ENCODE measurements around the gene PTPRT. TPM values are rescaled to one million over a fixed set of nuclear protein-coding genes. Genes with fewer than 3 reads are reported as not detected.

PTPRT gene
- total and polyA plus RNA-seq, 2 experiments from 2014 or later, result not detected

GRCh38 chr20:42864116-42864515 lies 325.6 kb downstream of the PTPRT start (continued):
- TF ChIP-seq CTCF (conservative IDR thresholded peaks at IDR 0.05; ENCODE audit: low read depth in 2 of 2) (no peak), ZNF114 (CRISPR knock-in tag; IDR thresholded peaks at IDR 0.05) (no peak)

- no peak for TF ChIP-seq EZH2phosphoT487 (IDR thresholded peaks at IDR 0.05; ENCODE audit: unreplicated experiment)
- no peak for TF ChIP-seq ZNF462 (CRISPR knock-in tag; IDR thresholded peaks at IDR 0.05)
- no peak for TF ChIP-seq STAT1 (IDR thresholded peaks at IDR 0.05; ENCODE audit: unreplicated experiment)
- TF ChIP-seq ZNF331 (CRISPR knock-in tag; IDR thresholded peaks at IDR 0.05; ENCODE audit: low read depth), result no peak
- no peak overlapping the region for H3K27ac ChIP-seq (ENCODE audit: low read depth)
- Mint-ChIP-seq H3K27me3 (ENCODE audit: insufficient read depth, low read depth, poor library complexity) (peaks cover 9% of the 10 kb centered on the region), H3K4me3 (no peak overlapping the region), H3K4me1 (no peaks in the 10 kb centered on the region; the same call in 2 of the 3 replicates), H3K27ac (no peak overlapping the region), H3K9me3 (peaks cover 91% of the 10 kb centered on the region), H3K36me3 (ENCODE audit: low read depth) (peaks cover 21% of the 10 kb centered on the region)
- no peak for ATAC-seq
- H3K4me3 ChIP-seq, result no peak overlapping the region
- H4K20me1 ChIP-seq (replicated peaks; ENCODE audit: insufficient read depth), result no peaks in the 10 kb centered on the region
- no peak overlapping the region for H3K4me2 ChIP-seq
- H3K36me3 ChIP-seq (ENCODE audit: insufficient read depth), result no peaks in the 10 kb centered on the region; the same call in none of the 2 replicates
- no peaks in the 10 kb centered on the region for H3K79me2 ChIP-seq (replicated peaks; ENCODE audit: insufficient read depth)
- H3K27me3 ChIP-seq (ENCODE audit: insufficient read depth), result no peaks in the 10 kb centered on the region
- no peaks in the 10 kb centered on the region for H3F3A ChIP-seq (replicated peaks; ENCODE audit: low read depth)
- no peaks in the 10 kb centered on the region for H3K4me1 ChIP-seq (ENCODE audit: insufficient read depth)
- DNase-seq (ENCODE audit: low spot score), result no peak
- no peaks in the 10 kb centered on the region for H3K9me2 ChIP-seq (ENCODE audit: insufficient read depth)
- H2AFZ ChIP-seq, result no peak overlapping the region
Observed at GRCh38 chr20:42862446-42862845, 327.3 kb downstream of the PTPRT start.
